Measurements from ENCODE around the gene RCC2.

The RCC2 gene

GRCh38 chr1:17363351-17363750 is 76.1 kb downstream of the RCC2 start:
- H3K4me3 ChIP-seq (ENCODE audit: low read depth, low read length) = no peak overlapping the region
- DNase-seq (ENCODE audit: low read depth) = no peak
- TF ChIP-seq POLR2A (IDR thresholded peaks at IDR 0.05; ENCODE audit: extremely low read depth, insufficient read length) = no peak

GRCh38 chr1:17361687-17362086 is 77.8 kb downstream of the RCC2 start:
- no peak for TF ChIP-seq CTCF (IDR thresholded peaks at IDR 0.05; ENCODE audit: low read depth, low read length)
- TF ChIP-seq POLR2A (IDR thresholded peaks at IDR 0.05; ENCODE audit: extremely low read depth, insufficient read length) = no peak
- no peak for TF ChIP-seq MAX (IDR thresholded peaks at IDR 0.05; ENCODE audit: low read depth, low read length)
- no peak for TF ChIP-seq MYC (IDR thresholded peaks at IDR 0.05; ENCODE audit: low read depth, low read length)
- no peak overlapping the region for H3K4me3 ChIP-seq (ENCODE audit: low read depth, low read length)
- DNase-seq (ENCODE audit: low read depth) = no peak

GRCh38 chr1:17360272-17360956 is 79.1 kb downstream of the RCC2 start:
- TF ChIP-seq MYC (IDR thresholded peaks at IDR 0.05; ENCODE audit: low read depth, low read length) = no peak
- TF ChIP-seq MAX (IDR thresholded peaks at IDR 0.05; ENCODE audit: low read depth, low read length) = no peak
- TF ChIP-seq CTCF (IDR thresholded peaks at IDR 0.05; ENCODE audit: low read depth, low read length) = no peak
- TF ChIP-seq POLR2A (IDR thresholded peaks at IDR 0.05; ENCODE audit: extremely low read depth, insufficient read length) = no peak
- no peak for DNase-seq (ENCODE audit: low read depth)
- H3K4me3 ChIP-seq (ENCODE audit: low read depth, low read length) = no peak overlapping the region

- TF ChIP-seq POLR2A (IDR thresholded peaks at IDR 0.05; ENCODE audit: extremely low read depth, insufficient read length) (no peak), MYC (IDR thresholded peaks at IDR 0.05; ENCODE audit: low read depth, low read length) (no peak), CTCF (IDR thresholded peaks at IDR 0.05; ENCODE audit: low read depth, low read length) (no peak), MAX (IDR thresholded peaks at IDR 0.05; ENCODE audit: low read depth, low read length) (no peak)
- no peak for DNase-seq (ENCODE audit: low read depth)
Observed at GRCh38 chr1:17359808-17360207, 79.7 kb downstream of the RCC2 start.

GRCh38 chr1:17359031-17359430 is 80.4 kb downstream of the RCC2 start:
- H3K4me3 ChIP-seq (ENCODE audit: low read depth, low read length) = no peak overlapping the region
- TF ChIP-seq MAX (IDR thresholded peaks at IDR 0.05; ENCODE audit: low read depth, low read length) (no peak), CTCF (IDR thresholded peaks at IDR 0.05; ENCODE audit: low read depth, low read length) (no peak), MYC (IDR thresholded peaks at IDR 0.05; ENCODE audit: low read depth, low read length) (no peak), POLR2A (IDR thresholded peaks at IDR 0.05; ENCODE audit: extremely low read depth, insufficient read length) (no peak)
- no peak for DNase-seq (ENCODE audit: low read depth)

More at GRCh38 chr1:17359808-17360207, 79.7 kb downstream of the RCC2 start:
- no peak overlapping the region for H3K4me3 ChIP-seq (ENCODE audit: low read depth, low read length)

GRCh38 chr1:17358557-17358956 is 80.9 kb downstream of the RCC2 start:
- no peak for TF ChIP-seq MAX (IDR thresholded peaks at IDR 0.05; ENCODE audit: low read depth, low read length)
- no peak for TF ChIP-seq POLR2A (IDR thresholded peaks at IDR 0.05; ENCODE audit: extremely low read depth, insufficient read length)
- TF ChIP-seq MYC (IDR thresholded peaks at IDR 0.05; ENCODE audit: low read depth, low read length) = no peak
- no peak for TF ChIP-seq CTCF (IDR thresholded peaks at IDR 0.05; ENCODE audit: low read depth, low read length)
- no peak overlapping the region for H3K4me3 ChIP-seq (ENCODE audit: low read depth, low read length)
- no peak for DNase-seq (ENCODE audit: low read depth)

All from NB4 (cell line).